Stomach (tissue), 4 donors: ENCODE data around the gene RBFOX1.

ENCODE experiments used
- CTCF ChIP-seq, 7 experiments: fragments of 450-650 bp in 4 of 7; fragments of 200-600 bp in 3 of 7; sonication (generic) in 3 of 7; IDR thresholded peaks; one replicate each; pipeline ENCODE4 v1.5.1; 2016 to 2019; ENCODE audit warnings: antibody characterized with exemption in 7 of 7, control low read depth in 2 of 7, mild to moderate bottlenecking in 1 of 7
- POLR2A ChIP-seq, 4 donors: fragments of 450-650 bp; IDR thresholded peaks; one replicate each; pipeline ENCODE4 v1.6.1; 2016; ENCODE audit warnings: antibody characterized with exemption in 4 of 4, control low read depth in 2 of 4, mild to moderate bottlenecking in 1 of 4, moderate library complexity in 1 of 4
- POLR2AphosphoS5 ChIP-seq, 3 donors: sonication (generic); formaldehyde crosslinking; IDR thresholded peaks; one replicate each; pipeline ENCODE4 v1.6.1; 2016; ENCODE audit warnings: antibody characterized with exemption in 3 of 3

DNA sequence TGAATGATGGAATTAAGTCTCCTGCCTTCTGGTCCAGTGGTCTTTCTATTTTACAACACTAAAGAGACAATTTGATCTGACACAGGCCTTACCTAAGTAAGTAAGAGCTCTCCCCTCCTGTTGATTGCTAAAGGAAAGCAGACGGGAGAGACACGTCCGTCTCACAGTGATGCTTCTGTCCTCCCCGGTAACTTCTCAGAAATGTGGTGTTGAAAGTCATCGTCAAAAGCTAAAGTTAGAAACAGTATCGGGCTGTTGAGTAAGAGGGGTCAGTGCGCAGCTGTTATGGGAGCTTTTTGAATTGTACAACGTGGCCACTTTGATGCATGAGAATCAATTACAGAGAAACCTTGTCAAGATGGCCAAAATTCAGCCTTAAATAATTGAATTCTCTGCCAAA lies 1.9 kb upstream of the RBFOX1 start:
- no peak for TF ChIP-seq CTCF (IDR thresholded peaks at IDR 0.05)
- no peak for TF ChIP-seq POLR2A (IDR thresholded peaks at IDR 0.05)
- TF ChIP-seq POLR2AphosphoS5 (IDR thresholded peaks at IDR 0.05) = no peak
